Islet precursor cell (in vitro differentiated cells): ENCODE data around the gene PLCD1.

Experiments used
- DNase-seq: peaks from one replicate; pipeline ENCODE4 v3.0.0-alpha.2; 2018

Gene PLCD1

GRCh38 chr3:38016410-38016809, 13.0 kb downstream of the PLCD1 start:
- no peak for DNase-seq

- DNase-seq = no peak
These were observed 13.5 kb downstream of the PLCD1 start for GRCh38 chr3:38015984-38016383.

- DNase-seq = no peak
These were observed 14.0 kb downstream of the PLCD1 start for GRCh38 chr3:38015485-38015884.

- DNase-seq = no peak
These were observed 18.3 kb downstream of the PLCD1 start for GRCh38 chr3:38011111-38011510.

- DNase-seq = no peak
These were observed 19.4 kb downstream of the PLCD1 start for GRCh38 chr3:38009807-38010591.

- DNase-seq = no peak
These were observed 20.4 kb downstream of the PLCD1 start for GRCh38 chr3:38008971-38009580.

- no peak for DNase-seq
These were observed 21.2 kb downstream of the PLCD1 start for GRCh38 chr3:38008191-38008701.

GRCh38 chr3:38007754-38008090, 21.7 kb downstream of the PLCD1 start:
- no peak for DNase-seq

- DNase-seq = no peak
These were observed 22.9 kb downstream of the PLCD1 start for GRCh38 chr3:38006445-38006995.

- DNase-seq = no peak
These were observed 23.4 kb downstream of the PLCD1 start for GRCh38 chr3:38006031-38006430.

GRCh38 chr3:38005076-38006020, 24.1 kb downstream of the PLCD1 start:
- DNase-seq = peak; percentile 86

GRCh38 chr3:38004415-38005075, 24.9 kb downstream of the PLCD1 start:
- DNase-seq = peak; percentile 90

- DNase-seq = no peak
These were observed 25.5 kb downstream of the PLCD1 start for GRCh38 chr3:38003817-38004414.

- DNase-seq = peak; percentile 89
These were observed 26.0 kb downstream of the PLCD1 start for GRCh38 chr3:38003371-38003816.

GRCh38 chr3:38002940-38003339, 26.5 kb downstream of the PLCD1 start:
- DNase-seq = no peak

GRCh38 chr3:38002291-38002876, 27.1 kb downstream of the PLCD1 start:
- DNase-seq = no peak

- DNase-seq = peak; percentile 73
These were observed 27.9 kb downstream of the PLCD1 start for GRCh38 chr3:38001456-38002081.

- no peak for DNase-seq
These were observed 28.4 kb downstream of the PLCD1 start for GRCh38 chr3:38000965-38001455.

GRCh38 chr3:38000242-38000916, 29.1 kb downstream of the PLCD1 start:
- DNase-seq = no peak

- no peak for DNase-seq
These were observed 29.6 kb downstream of the PLCD1 start for GRCh38 chr3:37999836-38000235.
